Panc1 (cell line): ENCODE results near the gene SHC1. TPM values are rescaled to one million over a fixed set of nuclear protein-coding genes. Genes with fewer than 3 reads are reported as not detected.

Source experiments
- ATAC-seq: fragments of 200-7000 bp; cut with Tn5 transposase; 2 replicates; pipeline ENCODE4 v1.9.1; 2020; ENCODE audit warnings: mild to moderate bottlenecking, moderate library complexity
- BruUV-seq: library from RNA; stranded (reverse); fragments of 400-500 nt; replicated peaks from 2 replicates; lab custom pipeline; 2021; lab: Mats Ljungman, UMichigan
- CTCF ChIA-PET: fragments of 300-600 bp; sonication (Branson Sonifier 250); formaldehyde crosslinking; loops from one replicate; lab custom pipeline; 2022; ENCODE audit warnings: antibody characterized with exemption; lab: Charles Lee
- POLR2A ChIA-PET: fragments of 300-600 bp; sonication (Branson Sonifier 250); formaldehyde crosslinking; loops from one replicate; lab custom pipeline; 2022; ENCODE audit warnings: antibody characterized with exemption; lab: Charles Lee
- DNase-seq: peaks from one replicate; pipeline ENCODE4 v3.0.0-alpha.2; 2010; ENCODE audit warnings: low read depth, low spot score
- H3K27ac ChIP-seq: 2 replicates; pipeline ENCODE4 v1.5.1; 2011; ENCODE audit warnings: mild to moderate bottlenecking, low read length, inconsistent platforms
- H3K27me3 ChIP-seq: fragments of 200-500 bp; sonication (Bioruptor generic); 2 replicates; pipeline ENCODE4 v1.6.0; 2014; ENCODE audit warnings: low read length, inconsistent platforms; ENCODE audit not compliant: control insufficient read depth, insufficient read depth
- H3K36me3 ChIP-seq: fragments of 200-500 bp; sonication (Bioruptor generic); 2 replicates; pipeline ENCODE4 v1.5.1; 2014; ENCODE audit warnings: inconsistent platforms, mild to moderate bottlenecking, low read length, moderate library complexity; ENCODE audit not compliant: control insufficient read depth, insufficient read depth
- H3K4me1 ChIP-seq: 2 replicates; pipeline ENCODE4 v1.5.1; 2011; ENCODE audit warnings: inconsistent platforms, mild to moderate bottlenecking, low read length, moderate library complexity; ENCODE audit not compliant: control insufficient read depth, insufficient read depth
- H3K4me3 ChIP-seq, 2 experiments: 2 replicates each; pipeline ENCODE4 v1.5.1; 2011 to 2012; ENCODE audit warnings: low read depth in 2 of 2, low read length in 2 of 2, mild to moderate bottlenecking in 2 of 2, inconsistent platforms in 1 of 2, moderate library complexity in 1 of 2
- H3K9me3 ChIP-seq: fragments of 200-500 bp; sonication (Bioruptor generic); 2 replicates; pipeline ENCODE4 v1.5.1; 2014; ENCODE audit warnings: low read depth, mild to moderate bottlenecking, inconsistent platforms, low read length, moderate library complexity; ENCODE audit not compliant: control insufficient read depth, insufficient read depth
- CTCF ChIP-seq: fragments of 450-650 bp; IDR thresholded peaks from 2 replicates; pipeline ENCODE4 v1.5.1; 2017; ENCODE audit warnings: mild to moderate bottlenecking
- POLR2AphosphoS5 ChIP-seq: IDR thresholded peaks from 2 replicates; pipeline ENCODE4 v1.6.1; 2012; ENCODE audit warnings: mild to moderate bottlenecking, low read depth, low read length, moderate library complexity
- REST ChIP-seq, 2 experiments: IDR thresholded peaks; 2 replicates each; pipeline ENCODE4 v1.6.1; 2011 to 2012; ENCODE audit warnings: low read depth in 2 of 2, control low read depth in 1 of 2, low read length in 1 of 2, mild to moderate bottlenecking in 1 of 2, moderate library complexity in 1 of 2; ENCODE audit not compliant: insufficient read depth in 1 of 2
- SIN3A ChIP-seq: IDR thresholded peaks from 2 replicates; pipeline ENCODE4 v1.6.1; 2012; ENCODE audit warnings: low read depth, mild to moderate bottlenecking, low read length, moderate library complexity, borderline replicate concordance; ENCODE audit not compliant: insufficient read depth
- TCF7L2 ChIP-seq: IDR thresholded peaks from 2 replicates; pipeline ENCODE4 v1.6.1; 2011; ENCODE audit warnings: mild to moderate bottlenecking, low read depth, low read length, inconsistent platforms
- in situ Hi-C: cut with HindIII; loops from 2 replicates; pipeline ENCODE4 v1.10.0; 2016; ENCODE audit warnings: low sequenced_read_pairs, low pct_unique_long_range_greater_than_20kb
- intact Hi-C: fragments of 100-400 bp; cut with micrococcal nuclease; formaldehyde crosslinking; loops from one replicate; pipeline ENCODE4 v1.10.0; 2022; ENCODE audit not compliant: unreplicated experiment
- total RNA-seq: library from RNA; stranded (reverse); gene quantifications from one replicate; pipeline ENCODE4 v1.2.1, GENCODE V29; 2021; ENCODE audit not compliant: unreplicated experiment

Gene SHC1
- total RNA-seq, 1 experiment from 2014 or later: 373 TPM

GRCh38 chr1:154936555-154937084, 33.9 kb downstream of the SHC1 start, which contains the start of gene PMVK:
PMVK (minus strand) TSS chr1:154936719; CDS start chr1:154936685, 34 bp downstream.
- Histone ChIP-seq H3K27ac (peak within 1 kb of the TSS; percentile 97), H3K27me3 (no peaks in the 10 kb centered on the region), H3K4me1 (peaks cover 11% of the 10 kb centered on the region), H3K9me3 (no peaks in the 10 kb centered on the region), H3K36me3 (no peaks in the 10 kb centered on the region), H3K4me3 (peak within 1 kb of the TSS; percentile 68 to 94)
- ChIA-PET CTCF (interaction anchor here (0.6 to 1.0 kb wide), 3 partner anchors 29 to 214 kb away, joined by 3 to 4 read pairs (median 3); no protein-coding TSS in a partner anchor), POLR2A (interaction anchor here (1.0 to 1.5 kb wide), 2 partner anchors 19 to 34 kb away, joined by 3 to 5 read pairs; partner anchors contain the start of genes PBXIP1 and SHC1)
- DNase-seq (peak; percentile 85), ATAC-seq (peak; percentile 95)
- peak; percentile 41; the same call in 1 of the 2 replicates for TF ChIP-seq SIN3A
- TF ChIP-seq TCF7L2: peak; percentile 61
- no peak; the same call in 1 of the 2 replicates for TF ChIP-seq CTCF
- TF ChIP-seq REST (IDR thresholded peaks at IDR 0.05; ENCODE audit: insufficient read depth in 1 of 2, low read depth in 2 of 2, low read length in 1 of 2): 0 out of 4 replicates have a peak, but pooled peaks of 1 of the 2 experiments have one; percentile 26
- peak; percentile 59 for TF ChIP-seq POLR2AphosphoS5
- BruUV-seq: no TSS peak
- in situ Hi-C loops (no loop called here), intact Hi-C loops (loop anchor here (2.0 to 5.0 kb wide), 2 partner anchors 58 to 454 kb away; no protein-coding TSS in a partner anchor)

GRCh38 chr1:154935749-154936554, 34.6 kb downstream of the SHC1 start:
- Histone ChIP-seq H3K36me3 (no peaks in the 10 kb centered on the region), H3K4me1 (peaks cover 11% of the 10 kb centered on the region), H3K27ac (peak overlapping the region; percentile 97), H3K27me3 (no peaks in the 10 kb centered on the region), H3K9me3 (no peaks in the 10 kb centered on the region), H3K4me3 (peak overlapping the region; percentile 68 to 94)
- DNase-seq: no peak
- ATAC-seq: peak; percentile 5
- CTCF ChIA-PET: interaction anchor here (0.6 to 1.0 kb wide), 3 partner anchors 29 to 215 kb away, joined by 3 to 4 read pairs (median 3); no protein-coding TSS in a partner anchor
- no peak for TF ChIP-seq POLR2AphosphoS5
- TF ChIP-seq CTCF: no peak
- in situ Hi-C loops (no loop called here), intact Hi-C loops (loop anchor here (2.0 to 5.0 kb wide), 2 partner anchors 57 to 454 kb away; no protein-coding TSS in a partner anchor)
- POLR2A ChIA-PET: interaction anchor here (1.0 to 1.5 kb wide), 2 partner anchors 20 to 35 kb away, joined by 3 to 5 read pairs; partner anchors contain the start of genes PBXIP1 and SHC1
- BruUV-seq: TSS peak; percentile 79
